Small intestine (tissue), 4 donors: ENCODE measurements around the gene DCLK1. TPM values are rescaled to one million over a fixed set of nuclear protein-coding genes. Genes with fewer than 3 reads are reported as not detected.

Experiments
- polyA plus RNA-seq, 4 donors: library from polyadenylated mRNA; stranded (reverse) in 3 of 4; unstranded in 1 of 4; fragments of 200-250 nt in 3 of 4; fragments of 120-200 nt in 1 of 4; gene quantifications; one replicate each; pipeline versions ENCODE4 v1.2.1 to v1.2.3, GENCODE V29; 2013
- donor health status: healthy with polysubstance abuse.
- donor health status: Bipolar disorder and iron deficiency.
- donor health status: healthy.

The DCLK1 gene
- polyA plus RNA-seq, 4 donors: 0.54 to 4.9 (median 0.95) TPM; not detected in 1

Other genes starting within 250 kb of the DCLK1 start
- 1 to 10 TPM in 1 of 4 donors, under 1 TPM in 1, not detected in 2; 0.12 to 1.0 TPM for gene SOHLH2, start 83.2 kb upstream of the DCLK1 start, polyA plus RNA-seq
- gene CCDC169, start 166.4 kb upstream of the DCLK1 start, polyA plus RNA-seq: 1 to 10 TPM in 1 of 4 donors, under 1 TPM in 1, not detected in 2; 0.37 to 5.3 TPM
- 10 to 100 TPM in 3 of 4 donors, 1 to 10 TPM in 1; 3.4 to 55.3 (median 12.4) TPM for gene SPART, start 215.0 kb upstream of the DCLK1 start, polyA plus RNA-seq